ENCODE measurements around the gene FLNB. TPM values are rescaled to one million over a fixed set of nuclear protein-coding genes. Genes with fewer than 3 reads are reported as not detected.

Gene FLNB
- total and polyA plus RNA-seq, 2 of the 13 experiments (the other 11 are each of a cell fraction or from before 2014, with no cell fraction given) = 106 to 130 TPM

DNA sequence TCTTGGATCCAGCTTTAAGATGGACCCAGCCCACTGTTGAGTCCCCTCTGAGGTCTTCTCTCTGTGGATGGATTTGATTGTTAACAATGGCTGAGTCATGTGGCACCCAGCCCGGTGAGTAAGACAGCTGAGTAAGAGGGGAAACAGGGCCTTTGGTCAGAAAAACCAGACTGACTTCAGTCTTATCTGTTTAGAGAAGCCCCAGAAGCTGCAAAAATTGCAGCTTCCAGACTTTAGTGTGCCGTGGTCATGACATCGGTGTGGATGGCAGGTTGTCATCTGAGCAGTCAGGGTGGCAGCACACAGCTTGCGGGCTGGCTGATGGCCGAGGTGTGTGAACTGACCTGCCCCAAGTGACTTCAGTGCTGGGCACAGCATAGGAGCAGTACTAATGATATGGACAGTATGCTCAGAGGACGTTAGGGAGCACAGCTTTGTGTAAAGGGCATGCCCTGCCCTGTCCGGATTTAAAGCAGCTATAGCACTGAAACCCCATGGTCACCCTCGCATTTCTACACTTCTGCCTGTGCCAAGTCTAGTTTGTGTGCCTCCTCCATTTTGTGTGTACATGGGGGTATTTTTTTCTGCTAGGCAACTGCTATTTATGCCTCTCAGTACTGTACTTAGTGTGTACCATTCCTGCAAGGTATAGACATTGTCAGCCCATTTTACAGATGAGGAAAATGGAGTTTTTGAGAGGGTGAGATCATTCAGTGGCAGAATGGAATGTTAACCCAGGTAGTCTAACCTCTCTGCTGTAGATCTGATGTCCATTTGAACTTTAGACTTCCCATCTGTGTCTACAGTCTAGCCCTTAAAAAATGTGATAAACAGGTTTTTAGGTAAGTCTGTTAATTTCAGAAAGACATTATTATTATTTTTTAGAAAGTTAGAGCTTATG is 44.4 kb downstream of the FLNB start (continued):
- TF ChIP-seq FLYWCH1 (CRISPR knock-in tag; IDR thresholded peaks at IDR 0.05) (no peak), ZKSCAN5 (CRISPR knock-in tag; IDR thresholded peaks at IDR 0.05) (no peak), ZFP90 (CRISPR knock-in tag; IDR thresholded peaks at IDR 0.05; ENCODE audit: borderline replicate concordance) (no peak), ZNF143 (CRISPR knock-in tag; IDR thresholded peaks at IDR 0.05) (no peak), ZNF253 (CRISPR knock-in tag; IDR thresholded peaks at IDR 0.05; ENCODE audit: borderline replicate concordance) (no peak), HMGXB4 (CRISPR knock-in tag; IDR thresholded peaks at IDR 0.05; ENCODE audit: borderline replicate concordance in 1 of 2, low read depth in 1 of 2) (no peak; a peak in 1 of 4 replicates), ZBTB20 (CRISPR knock-in tag; IDR thresholded peaks at IDR 0.05; ENCODE audit: borderline replicate concordance, low read depth) (no peak), SALL1 (CRISPR knock-in tag; IDR thresholded peaks at IDR 0.05) (0 out of 2 replicates have a peak, but pooled peaks have one; percentile 9), EEA1 (CRISPR knock-in tag; IDR thresholded peaks at IDR 0.05; ENCODE audit: borderline replicate concordance) (no peak), RFXAP (CRISPR knock-in tag; IDR thresholded peaks at IDR 0.05; ENCODE audit: borderline replicate concordance) (no peak), TSC22D2 (CRISPR knock-in tag; IDR thresholded peaks at IDR 0.05; ENCODE audit: borderline replicate concordance) (no peak), ZNF136 (CRISPR knock-in tag; IDR thresholded peaks at IDR 0.05; ENCODE audit: low read depth) (no peak), SMARCE1 (IDR thresholded peaks at IDR 0.05; ENCODE audit: borderline replicate concordance) (no peak), ZNF234 (CRISPR knock-in tag; conservative IDR thresholded peaks at IDR 0.05) (no peak), CEBPG (CRISPR knock-in tag; IDR thresholded peaks at IDR 0.05) (no peak)
- TF ChIP-seq, protein P1, sequence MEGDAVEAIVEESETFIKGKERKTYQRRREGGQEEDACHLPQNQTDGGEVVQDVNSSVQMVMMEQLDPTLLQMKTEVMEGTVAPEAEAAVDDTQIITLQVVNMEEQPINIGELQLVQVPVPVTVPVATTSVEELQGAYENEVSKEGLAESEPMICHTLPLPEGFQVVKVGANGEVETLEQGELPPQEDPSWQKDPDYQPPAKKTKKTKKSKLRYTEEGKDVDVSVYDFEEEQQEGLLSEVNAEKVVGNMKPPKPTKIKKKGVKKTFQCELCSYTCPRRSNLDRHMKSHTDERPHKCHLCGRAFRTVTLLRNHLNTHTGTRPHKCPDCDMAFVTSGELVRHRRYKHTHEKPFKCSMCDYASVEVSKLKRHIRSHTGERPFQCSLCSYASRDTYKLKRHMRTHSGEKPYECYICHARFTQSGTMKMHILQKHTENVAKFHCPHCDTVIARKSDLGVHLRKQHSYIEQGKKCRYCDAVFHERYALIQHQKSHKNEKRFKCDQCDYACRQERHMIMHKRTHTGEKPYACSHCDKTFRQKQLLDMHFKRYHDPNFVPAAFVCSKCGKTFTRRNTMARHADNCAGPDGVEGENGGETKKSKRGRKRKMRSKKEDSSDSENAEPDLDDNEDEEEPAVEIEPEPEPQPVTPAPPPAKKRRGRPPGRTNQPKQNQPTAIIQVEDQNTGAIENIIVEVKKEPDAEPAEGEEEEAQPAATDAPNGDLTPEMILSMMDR (CRISPR knock-in tag; IDR thresholded peaks at IDR 0.05) = no peak
- TF ChIP-seq, protein P2, sequence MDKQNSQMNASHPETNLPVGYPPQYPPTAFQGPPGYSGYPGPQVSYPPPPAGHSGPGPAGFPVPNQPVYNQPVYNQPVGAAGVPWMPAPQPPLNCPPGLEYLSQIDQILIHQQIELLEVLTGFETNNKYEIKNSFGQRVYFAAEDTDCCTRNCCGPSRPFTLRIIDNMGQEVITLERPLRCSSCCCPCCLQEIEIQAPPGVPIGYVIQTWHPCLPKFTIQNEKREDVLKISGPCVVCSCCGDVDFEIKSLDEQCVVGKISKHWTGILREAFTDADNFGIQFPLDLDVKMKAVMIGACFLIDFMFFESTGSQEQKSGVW (CRISPR knock-in tag; IDR thresholded peaks at IDR 0.05; ENCODE audit: borderline replicate concordance) = no peak
- TF ChIP-seq, protein P3, sequence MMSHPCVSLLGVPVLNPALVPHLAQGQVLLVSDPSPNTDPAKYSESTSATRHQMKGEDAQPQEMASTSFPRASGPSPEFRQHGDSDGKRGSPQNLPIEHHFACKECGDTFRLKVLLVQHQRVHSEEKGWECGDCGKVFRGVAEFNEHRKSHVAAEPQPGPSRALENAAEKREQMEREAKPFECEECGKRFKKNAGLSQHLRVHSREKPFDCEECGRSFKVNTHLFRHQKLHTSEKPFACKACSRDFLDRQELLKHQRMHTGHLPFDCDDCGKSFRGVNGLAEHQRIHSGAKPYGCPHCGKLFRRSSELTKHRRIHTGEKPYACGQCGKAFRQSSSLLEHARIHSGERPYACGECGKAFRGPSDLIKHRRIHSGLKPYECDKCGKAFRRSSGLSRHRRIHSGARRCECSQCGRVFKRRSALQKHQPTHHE (CRISPR knock-in tag; IDR thresholded peaks at IDR 0.05; ENCODE audit: borderline replicate concordance) = no peak
- TF ChIP-seq, protein P4, sequence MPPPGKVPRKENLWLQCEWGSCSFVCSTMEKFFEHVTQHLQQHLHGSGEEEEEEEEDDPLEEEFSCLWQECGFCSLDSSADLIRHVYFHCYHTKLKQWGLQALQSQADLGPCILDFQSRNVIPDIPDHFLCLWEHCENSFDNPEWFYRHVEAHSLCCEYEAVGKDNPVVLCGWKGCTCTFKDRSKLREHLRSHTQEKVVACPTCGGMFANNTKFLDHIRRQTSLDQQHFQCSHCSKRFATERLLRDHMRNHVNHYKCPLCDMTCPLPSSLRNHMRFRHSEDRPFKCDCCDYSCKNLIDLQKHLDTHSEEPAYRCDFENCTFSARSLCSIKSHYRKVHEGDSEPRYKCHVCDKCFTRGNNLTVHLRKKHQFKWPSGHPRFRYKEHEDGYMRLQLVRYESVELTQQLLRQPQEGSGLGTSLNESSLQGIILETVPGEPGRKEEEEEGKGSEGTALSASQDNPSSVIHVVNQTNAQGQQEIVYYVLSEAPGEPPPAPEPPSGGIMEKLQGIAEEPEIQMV (CRISPR knock-in tag; IDR thresholded peaks at IDR 0.05; ENCODE audit: low read depth) = no peak
